ENCODE measurements around the gene USP53.

GRCh38 chr4:119191505-119191904 is 21.0 kb upstream of the USP53 start:
- TF ChIP-seq ZNF274 (IDR thresholded peaks at IDR 0.05; ENCODE audit: low read depth, low read length) (no peak), SUZ12 (IDR thresholded peaks at IDR 0.05; ENCODE audit: extremely low read depth, insufficient read depth, insufficient read length) (no peak)
